Bronchial smooth muscle cell (primary cell): ENCODE results near the gene PRKAR1B. TPM values are rescaled to one million over a fixed set of nuclear protein-coding genes. Genes with fewer than 3 reads are reported as not detected.

Source experiments
- total RNA-seq: library from RNA; depleted of rRNA; stranded (reverse); fragments of >200 nt; gene quantifications from 2 replicates; pipeline ENCODE4 v1.2.1, GENCODE V29; 2014

Gene PRKAR1B
- 11.1 and 15.3 TPM in 2 replicates for total RNA-seq

DNA sequence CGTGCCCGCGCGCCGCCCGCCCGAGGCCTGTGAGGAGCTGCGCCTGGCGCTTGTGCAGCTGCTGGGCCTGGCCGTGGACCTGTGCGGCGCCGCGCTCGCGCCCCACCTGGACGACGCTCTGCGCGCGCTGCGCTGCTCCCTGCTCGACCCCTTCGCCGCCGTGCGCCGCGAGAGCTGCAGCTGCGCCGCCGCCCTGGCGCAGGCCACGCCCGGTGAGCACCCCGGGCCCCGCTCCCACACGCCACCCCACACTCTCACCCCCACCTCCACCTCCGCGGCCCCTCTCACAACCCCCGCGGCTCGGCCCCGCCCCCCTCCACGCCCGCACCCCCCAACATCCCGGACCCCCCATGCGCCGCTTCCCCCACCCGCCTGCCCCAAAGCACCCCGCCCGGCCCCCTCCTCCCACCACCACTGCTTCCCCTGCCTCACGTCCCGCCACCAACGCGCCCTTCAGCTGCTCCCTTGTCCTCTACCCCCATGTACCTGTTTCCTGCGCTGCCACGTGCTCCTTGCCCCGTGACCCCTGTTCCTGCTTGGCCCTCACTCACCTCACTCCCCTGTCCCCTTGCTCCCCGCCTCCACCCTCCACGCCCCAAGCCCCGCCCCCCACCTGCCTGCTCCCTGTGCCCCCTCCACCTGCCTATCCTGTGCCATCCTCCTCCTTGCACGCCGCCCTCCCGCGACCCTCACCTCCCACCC, at the start of gene PRKAR1B:
TSS of gene PRKAR1B (minus strand) at position 178 of the 702 bp plus-strand sequence. CDS start 15,776 bp downstream, outside the sequence.

DNA sequence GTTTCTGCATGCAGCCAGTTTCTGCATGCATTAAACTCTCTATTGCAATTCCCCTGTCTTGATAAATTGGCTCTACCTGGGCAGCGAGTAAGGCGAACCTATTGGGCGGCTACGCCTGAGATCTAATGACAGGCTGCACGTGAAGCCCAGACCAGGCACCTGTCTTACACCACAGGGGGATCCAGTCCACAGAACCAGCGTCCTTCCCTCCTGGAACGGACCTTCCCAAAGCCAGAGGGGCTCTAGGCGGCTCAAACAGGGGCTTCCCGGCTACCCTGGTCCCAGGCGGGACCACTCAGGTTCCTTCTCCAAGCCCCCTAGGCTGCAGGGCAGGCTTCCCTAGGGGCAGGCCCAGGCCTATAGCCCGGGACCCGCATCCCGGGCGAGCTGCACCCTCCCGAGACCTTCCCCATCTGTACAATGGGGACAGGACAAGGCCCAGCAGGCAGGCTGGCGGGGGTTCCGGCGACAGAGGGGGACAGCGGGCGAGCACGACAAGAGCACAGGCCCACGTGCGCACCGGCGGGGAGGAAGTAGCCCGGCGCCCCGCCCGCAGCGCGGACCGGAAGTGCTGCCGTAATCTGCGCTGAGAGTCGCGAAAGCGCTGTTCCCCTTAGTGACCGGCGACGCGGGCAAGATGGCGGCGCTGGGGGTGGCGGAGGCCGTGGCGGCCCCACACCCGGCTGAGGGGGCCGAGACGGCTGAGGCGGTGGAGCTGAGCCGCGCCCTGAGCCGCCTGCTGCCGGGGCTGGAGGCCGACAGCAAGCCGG, 812 bp downstream of the PRKAR1B start, which contains the start of gene DNAAF5:
TSS of gene DNAAF5 (plus strand) at position 616 of the 770 bp plus-strand sequence. CDS start at position 638, 22 bp downstream.

DNA sequence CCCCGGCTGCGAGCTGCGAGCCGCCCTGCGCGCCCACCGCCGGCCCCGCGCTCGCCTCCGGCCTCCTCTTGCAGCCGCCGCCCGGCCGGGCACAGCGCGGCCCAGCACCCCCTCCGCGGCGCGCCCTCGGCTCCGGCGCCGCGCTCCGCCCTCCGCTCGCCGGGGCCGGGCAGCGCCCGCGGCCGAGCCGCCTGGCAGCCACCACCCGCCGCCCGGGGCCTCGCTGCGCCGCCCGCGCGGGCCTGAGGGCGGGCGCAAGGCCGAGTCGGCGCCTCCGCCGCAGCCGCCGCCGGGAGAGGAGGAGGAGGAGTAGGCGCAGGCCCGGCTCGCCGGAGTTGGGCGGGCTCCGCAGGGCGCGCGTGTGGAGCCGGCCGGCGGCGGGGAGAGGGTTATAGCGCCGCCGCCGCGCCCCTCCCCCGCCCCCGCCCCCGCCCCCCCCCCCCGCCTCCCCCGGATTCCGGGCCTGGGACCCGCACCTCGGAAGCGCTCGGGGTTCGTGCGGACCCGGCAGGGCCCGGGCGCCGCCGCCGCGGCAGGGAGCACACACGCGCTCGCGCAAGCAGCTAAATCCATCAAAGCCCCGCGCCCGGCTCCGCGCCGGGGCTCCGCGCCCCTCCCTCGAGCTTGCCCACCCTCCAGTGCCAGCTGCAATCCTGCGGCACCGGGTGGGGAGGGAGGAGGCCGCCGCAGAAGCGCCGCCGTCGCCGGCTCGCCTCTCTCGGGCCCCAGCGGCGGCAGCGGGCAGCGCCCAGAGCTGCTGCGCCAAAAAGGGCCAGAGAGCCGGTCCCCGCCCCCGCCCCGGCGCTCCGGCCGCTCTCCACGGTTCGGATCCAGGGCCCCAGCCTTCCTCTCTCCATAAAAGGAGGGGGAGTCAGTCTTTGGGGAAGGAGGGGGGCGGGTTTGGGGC, 207.3 kb downstream of the PRKAR1B start, which contains the start of gene PDGFA:
TSS of gene PDGFA (minus strand) at position 363 of the 907 bp plus-strand sequence. CDS start 845 bp downstream, outside the sequence.

Other genes starting within 250 kb of the PRKAR1B start
- gene PDGFA, start 207.4 kb downstream of the PRKAR1B start, total RNA-seq: 2.8 and 5.0 TPM in 2 replicates
- gene DNAAF5, start 582 bp downstream of the PRKAR1B start, total RNA-seq: 7.9 and 10.2 TPM in 2 replicates
- gene SUN1, start 105.2 kb upstream of the PRKAR1B start, total RNA-seq: 107 and 200 TPM in 2 replicates
- 17.9 and 22.1 TPM in 2 replicates for gene GET4, start 149.3 kb upstream of the PRKAR1B start, total RNA-seq
- 0.79 and 1.1 TPM in 2 replicates for gene ADAP1, start 227.4 kb upstream of the PRKAR1B start, total RNA-seq
- gene COX19, start 248.3 kb upstream of the PRKAR1B start, total RNA-seq: 8.0 and 9.5 TPM in 2 replicates